HFFc6 (cell line): ENCODE measurements around the gene ANKRD40CL. TPM values are rescaled to one million over a fixed set of nuclear protein-coding genes. Genes with fewer than 3 reads are reported as not detected.

Experiments used
- DNase-seq: peaks from one replicate; pipeline ENCODE4 v3.0.0-alpha.2; 2018
- H3K27ac Mint-ChIP-seq: 2 replicates; pipeline ENCODE4 v1.8.0; 2020; ENCODE audit warnings: mild to moderate bottlenecking, mixed read lengths
- H3K27me3 Mint-ChIP-seq: 2 replicates; pipeline ENCODE4 v1.8.0; 2021; ENCODE audit warnings: mild to moderate bottlenecking, moderate library complexity, mixed read lengths; ENCODE audit not compliant: insufficient read depth
- H3K36me3 Mint-ChIP-seq: 2 replicates; pipeline ENCODE4 v1.8.0; 2021; ENCODE audit warnings: low read depth, mixed read lengths
- H3K4me1 Mint-ChIP-seq: 2 replicates; pipeline ENCODE4 v1.8.0; 2020; ENCODE audit warnings: low read depth, mixed read lengths
- H3K4me3 Mint-ChIP-seq: 2 replicates; pipeline ENCODE4 v1.8.0; 2020; ENCODE audit warnings: mild to moderate bottlenecking, moderate library complexity, mixed read lengths
- H3K9me3 Mint-ChIP-seq: 2 replicates; pipeline ENCODE4 v1.8.0; 2020; ENCODE audit warnings: mild to moderate bottlenecking, mixed read lengths
- long read RNA-seq: library from polyadenylated mRNA; unstranded; transcript quantifications from one replicate; pipeline ENCODE4 v2.0.0, GENCODE V29; 2019
- total RNA-seq, 6 experiments: library from RNA; stranded (reverse); fragmentation: NEBNext Ultra II Directional; extraction: Animal tissue kit (Norgen Biotek cat#: 25700); gene quantifications; 2 replicates in 1 of 6; 3 replicates in 5 of 6; pipeline ENCODE4 v1.2.3, GENCODE V29; 2021
- TF ChIP-seq, protein P1 (sequence below): fragments of 200-600 bp; sonication (generic); IDR thresholded peaks from 2 replicates; pipeline ENCODE4 v1.5.0; 2021; ENCODE audit warnings: antibody characterized with exemption, mild to moderate bottlenecking

ANKRD40CL gene, protein sequence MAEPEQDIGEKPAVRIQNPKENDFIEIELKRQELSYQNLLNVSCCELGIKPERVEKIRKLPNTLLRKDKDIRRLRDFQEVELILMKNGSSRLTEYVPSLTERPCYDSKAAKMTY
- total RNA-seq: not detected
- long read RNA-seq: 0 reads

DNA sequence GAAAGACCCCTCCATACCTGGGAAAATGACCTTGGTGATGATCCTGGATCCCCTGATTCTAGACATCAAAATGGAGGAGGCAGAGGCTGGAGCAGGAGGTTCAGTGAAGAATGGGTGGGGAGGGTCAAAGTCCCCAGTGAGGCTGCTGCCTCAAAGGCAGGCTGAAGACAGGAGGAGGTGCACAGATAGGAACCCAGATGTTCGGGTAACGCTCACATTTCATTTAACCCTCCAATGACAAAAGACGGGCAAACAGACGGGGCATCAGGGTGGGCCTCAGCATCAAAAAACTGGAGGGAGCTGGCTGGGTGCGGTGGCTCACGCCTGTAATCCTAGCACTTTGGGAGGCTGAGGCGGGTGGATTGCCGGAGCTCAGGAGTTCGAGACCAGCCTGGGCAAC, at the start of gene ANKRD40CL:
TSS of gene ANKRD40CL (minus strand) at position 73 of the 400 bp plus-strand sequence. CDS start 605 bp downstream, outside the sequence.
- Mint-ChIP-seq H3K27ac (no peak within 1 kb of the TSS), H3K27me3 (peaks cover 5% of the 10 kb centered on the region), H3K4me1 (peaks cover 21% of the 10 kb centered on the region), H3K4me3 (no peak within 1 kb of the TSS), H3K9me3 (no peaks in the 10 kb centered on the region), H3K36me3 (no peaks in the 10 kb centered on the region)
- no peak for DNase-seq
- TF ChIP-seq, protein P1, sequence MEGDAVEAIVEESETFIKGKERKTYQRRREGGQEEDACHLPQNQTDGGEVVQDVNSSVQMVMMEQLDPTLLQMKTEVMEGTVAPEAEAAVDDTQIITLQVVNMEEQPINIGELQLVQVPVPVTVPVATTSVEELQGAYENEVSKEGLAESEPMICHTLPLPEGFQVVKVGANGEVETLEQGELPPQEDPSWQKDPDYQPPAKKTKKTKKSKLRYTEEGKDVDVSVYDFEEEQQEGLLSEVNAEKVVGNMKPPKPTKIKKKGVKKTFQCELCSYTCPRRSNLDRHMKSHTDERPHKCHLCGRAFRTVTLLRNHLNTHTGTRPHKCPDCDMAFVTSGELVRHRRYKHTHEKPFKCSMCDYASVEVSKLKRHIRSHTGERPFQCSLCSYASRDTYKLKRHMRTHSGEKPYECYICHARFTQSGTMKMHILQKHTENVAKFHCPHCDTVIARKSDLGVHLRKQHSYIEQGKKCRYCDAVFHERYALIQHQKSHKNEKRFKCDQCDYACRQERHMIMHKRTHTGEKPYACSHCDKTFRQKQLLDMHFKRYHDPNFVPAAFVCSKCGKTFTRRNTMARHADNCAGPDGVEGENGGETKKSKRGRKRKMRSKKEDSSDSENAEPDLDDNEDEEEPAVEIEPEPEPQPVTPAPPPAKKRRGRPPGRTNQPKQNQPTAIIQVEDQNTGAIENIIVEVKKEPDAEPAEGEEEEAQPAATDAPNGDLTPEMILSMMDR: no peak

DNA sequence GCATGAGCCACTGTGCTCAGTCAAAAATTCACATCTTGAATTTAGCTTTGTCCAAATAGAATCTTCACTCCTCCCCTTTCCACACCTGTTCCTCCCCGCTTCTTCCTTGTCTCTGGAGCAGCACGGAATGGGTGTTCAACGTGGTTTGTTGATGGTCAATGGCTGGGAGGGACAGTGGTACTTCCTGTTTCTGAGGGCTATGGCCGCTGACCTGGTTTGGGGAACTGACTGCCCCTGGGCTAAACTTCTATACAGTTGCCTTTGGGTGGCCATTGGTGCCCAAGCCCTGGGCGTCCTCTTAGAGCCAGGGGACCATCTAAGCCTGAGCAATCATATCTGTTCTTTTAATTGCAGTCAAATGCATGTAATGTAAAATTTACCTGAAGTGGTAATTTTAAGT, 49.0 kb upstream of the ANKRD40CL start:
- Mint-ChIP-seq H3K36me3 (no peaks in the 10 kb centered on the region), H3K4me3 (no peak overlapping the region), H3K4me1 (peaks cover 11% of the 10 kb centered on the region), H3K9me3 (no peaks in the 10 kb centered on the region), H3K27me3 (peaks cover 25% of the 10 kb centered on the region), H3K27ac (no peak overlapping the region)
- no peak for DNase-seq
- TF ChIP-seq, protein P1: no peak

DNA sequence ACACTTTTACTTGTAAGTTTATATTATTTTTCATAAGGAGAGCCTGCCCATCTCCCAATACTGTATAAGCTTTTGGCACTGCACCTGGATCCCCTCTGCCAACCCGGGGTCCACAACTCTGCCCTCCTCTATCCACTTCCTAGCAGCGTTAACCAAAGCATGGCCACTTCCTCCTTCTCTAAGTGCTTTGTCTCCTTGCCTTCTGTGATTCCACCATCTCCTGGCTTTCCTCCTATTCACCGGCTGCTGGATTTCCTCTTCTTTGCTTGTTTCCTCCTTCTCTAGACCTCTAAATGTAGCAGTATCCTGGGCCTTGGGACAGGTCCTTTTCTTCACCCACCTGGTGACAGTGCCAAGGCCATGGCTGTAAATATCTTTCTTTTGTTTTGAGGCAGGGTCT, 48.1 kb upstream of the ANKRD40CL start:
- TF ChIP-seq, protein P1: no peak
- Mint-ChIP-seq H3K36me3 (no peaks in the 10 kb centered on the region), H3K27ac (no peak overlapping the region), H3K4me3 (no peak overlapping the region), H3K9me3 (no peaks in the 10 kb centered on the region), H3K27me3 (peaks cover 21% of the 10 kb centered on the region), H3K4me1 (peaks cover 11% of the 10 kb centered on the region)
- no peak for DNase-seq

DNA sequence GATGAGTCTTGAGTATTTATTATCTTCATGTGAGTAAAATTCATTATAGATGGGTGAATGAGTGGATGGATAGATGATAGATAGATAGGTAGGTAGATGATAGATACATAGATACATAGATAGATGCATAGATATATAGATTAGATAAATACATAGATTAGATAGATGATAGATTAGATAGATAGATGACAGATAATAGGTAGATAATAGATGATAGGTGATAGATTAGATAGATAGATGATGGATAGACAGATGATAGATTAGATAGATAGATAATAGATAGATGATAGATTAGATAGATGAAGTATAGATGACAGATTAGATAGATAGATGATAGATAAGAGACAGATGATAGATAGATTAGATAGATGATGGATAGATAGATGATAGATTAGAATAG, 46.3 kb upstream of the ANKRD40CL start:
- no peak for DNase-seq
- peaks cover 23% of the 10 kb centered on the region for H3K27me3 Mint-ChIP-seq
- H3K27ac Mint-ChIP-seq: no peak overlapping the region
- no peaks in the 10 kb centered on the region for H3K9me3 Mint-ChIP-seq
- H3K36me3 Mint-ChIP-seq: no peaks in the 10 kb centered on the region
- no peak overlapping the region for H3K4me3 Mint-ChIP-seq
- H3K4me1 Mint-ChIP-seq: peaks cover 11% of the 10 kb centered on the region
- TF ChIP-seq, protein P1: no peak

DNA sequence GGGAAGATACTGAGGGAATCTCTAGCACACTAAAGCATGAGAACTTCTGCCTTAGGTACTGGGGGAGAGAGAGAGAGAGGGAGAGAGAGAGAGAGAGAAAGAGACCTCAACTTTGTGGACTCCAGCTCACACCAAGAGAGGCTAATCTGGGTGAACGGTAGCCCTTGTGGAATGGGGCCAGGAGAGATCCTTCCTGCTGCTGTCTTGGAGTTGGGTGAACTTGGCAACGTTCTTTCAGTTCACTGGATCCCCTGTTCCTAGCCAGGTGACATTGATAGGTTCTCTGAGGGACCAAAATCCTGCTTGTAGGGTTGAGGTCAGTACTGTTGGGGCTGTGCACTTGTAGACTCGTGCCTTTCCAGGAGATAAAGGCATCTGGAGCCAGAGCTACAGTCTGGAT, 41.6 kb upstream of the ANKRD40CL start:
- TF ChIP-seq, protein P1: no peak
- H3K4me1 Mint-ChIP-seq: peaks cover 8% of the 10 kb centered on the region; the same call in 1 of the 2 replicates
- no peak overlapping the region for H3K27ac Mint-ChIP-seq
- DNase-seq: no peak
- H3K9me3 Mint-ChIP-seq: no peaks in the 10 kb centered on the region
- peaks cover 23% of the 10 kb centered on the region for H3K27me3 Mint-ChIP-seq
- no peaks in the 10 kb centered on the region for H3K36me3 Mint-ChIP-seq
- H3K4me3 Mint-ChIP-seq: no peak overlapping the region
